ENCODE results near the gene ZNF784. TPM values are rescaled to one million over a fixed set of nuclear protein-coding genes. Genes with fewer than 3 reads are reported as not detected.

ZNF784 gene
- total and polyA plus RNA-seq, 10 of the 15 experiments (the other 5 are each of a cell fraction or from before 2014, with no cell fraction given): 0.10 to 5.2 (median 1.8) TPM

DNA sequence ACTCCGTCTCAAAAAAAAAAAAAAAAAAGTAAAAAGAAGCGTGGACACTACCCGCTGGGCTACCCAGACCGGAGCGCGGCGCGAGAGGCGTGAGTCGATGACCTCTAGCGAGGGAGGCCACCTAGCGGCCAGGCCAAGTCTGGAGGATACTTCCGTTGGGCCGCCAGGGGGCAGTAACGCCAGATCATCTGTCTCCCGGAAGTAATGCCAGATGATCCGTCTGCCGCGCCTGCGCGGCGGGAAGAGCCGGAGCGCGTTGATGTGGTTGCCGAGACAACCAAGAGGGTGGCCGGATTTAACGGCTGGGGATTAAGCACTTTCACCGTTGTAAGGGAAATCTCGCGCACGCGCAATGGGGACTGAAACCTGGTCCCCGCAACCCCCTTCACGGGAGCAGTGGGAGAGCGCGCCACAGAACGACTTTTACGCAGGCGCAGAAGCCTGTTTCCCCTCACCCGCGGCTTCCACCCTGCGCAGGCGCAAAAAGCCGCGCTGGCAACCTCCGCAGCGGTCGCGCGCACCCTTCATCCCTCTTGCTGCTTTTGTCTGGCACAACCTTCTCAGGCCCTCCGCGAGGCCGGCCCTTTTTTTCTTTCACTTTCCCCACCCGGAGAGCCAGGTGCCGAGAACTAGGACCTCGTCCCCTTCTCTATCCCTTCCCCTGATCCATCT is 29.4 kb upstream of the ZNF784 start (continued):
- TF ChIP-seq BRCA1 (IDR thresholded peaks at IDR 0.05; ENCODE audit: low read depth, low read length) (no peak), NBN (IDR thresholded peaks at IDR 0.05) (no peak; the same call in none of the 2 replicates), NFYA (IDR thresholded peaks at IDR 0.05; ENCODE audit: borderline replicate concordance, low read depth, low read length) (peak; percentile 13; the same call in 1 of the 2 replicates), SMARCA5 (IDR thresholded peaks at IDR 0.05) (peak; percentile 99), PAX5 (IDR thresholded peaks at IDR 0.05; ENCODE audit: borderline replicate concordance, low read depth, low read length) (peak; percentile 51; the same call in 1 of the 2 replicates), EZH2 (IDR thresholded peaks at IDR 0.05; ENCODE audit: borderline replicate concordance, control insufficient read depth, low read depth, low read length) (no peak), MTA2 (IDR thresholded peaks at IDR 0.05; ENCODE audit: low read depth) (no peak), SREBF1 (IDR thresholded peaks at IDR 0.05; ENCODE audit: low read length) (0 out of 2 replicates have a peak, but pooled peaks have one; percentile 12), ZNF384 (IDR thresholded peaks at IDR 0.05; ENCODE audit: borderline replicate concordance, low read depth, low read length) (peak; percentile 71), ZBED1 (IDR thresholded peaks at IDR 0.05; ENCODE audit: borderline replicate concordance) (no peak), BACH1 (IDR thresholded peaks at IDR 0.05; ENCODE audit: borderline replicate concordance) (peak; percentile 85), MEF2A (IDR thresholded peaks at IDR 0.05; ENCODE audit: insufficient read depth, low read depth, low read length) (0 out of 2 replicates have a peak, but pooled peaks have one; percentile 7), POLR2AphosphoS5 (IDR thresholded peaks at IDR 0.05; ENCODE audit: low read length) (peak; percentile 84), GATAD2B (conservative IDR thresholded peaks at IDR 0.05; ENCODE audit: low read depth) (peak; percentile 42; the same call in 1 of the 2 replicates), HCFC1 (IDR thresholded peaks at IDR 0.05; ENCODE audit: low read length) (peak; percentile 61), CREB1 (IDR thresholded peaks at IDR 0.05; ENCODE audit: low read depth) (peak; percentile 53; the same call in 1 of the 2 replicates), SRF (IDR thresholded peaks at IDR 0.05; ENCODE audit: low read depth in 2 of 2, low read length in 2 of 2) (no peak), SIX5 (IDR thresholded peaks at IDR 0.05; ENCODE audit: low read depth, low read length, severe bottlenecking) (no peak)
- TF ChIP-seq, protein P1, sequence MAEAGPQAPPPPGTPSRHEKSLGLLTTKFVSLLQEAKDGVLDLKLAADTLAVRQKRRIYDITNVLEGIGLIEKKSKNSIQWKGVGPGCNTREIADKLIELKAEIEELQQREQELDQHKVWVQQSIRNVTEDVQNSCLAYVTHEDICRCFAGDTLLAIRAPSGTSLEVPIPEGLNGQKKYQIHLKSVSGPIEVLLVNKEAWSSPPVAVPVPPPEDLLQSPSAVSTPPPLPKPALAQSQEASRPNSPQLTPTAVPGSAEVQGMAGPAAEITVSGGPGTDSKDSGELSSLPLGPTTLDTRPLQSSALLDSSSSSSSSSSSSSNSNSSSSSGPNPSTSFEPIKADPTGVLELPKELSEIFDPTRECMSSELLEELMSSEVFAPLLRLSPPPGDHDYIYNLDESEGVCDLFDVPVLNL (IDR thresholded peaks at IDR 0.05; ENCODE audit: low read depth, low read length): 0 out of 2 replicates have a peak, but pooled peaks have one; percentile 25
- TF ChIP-seq, protein P2, sequence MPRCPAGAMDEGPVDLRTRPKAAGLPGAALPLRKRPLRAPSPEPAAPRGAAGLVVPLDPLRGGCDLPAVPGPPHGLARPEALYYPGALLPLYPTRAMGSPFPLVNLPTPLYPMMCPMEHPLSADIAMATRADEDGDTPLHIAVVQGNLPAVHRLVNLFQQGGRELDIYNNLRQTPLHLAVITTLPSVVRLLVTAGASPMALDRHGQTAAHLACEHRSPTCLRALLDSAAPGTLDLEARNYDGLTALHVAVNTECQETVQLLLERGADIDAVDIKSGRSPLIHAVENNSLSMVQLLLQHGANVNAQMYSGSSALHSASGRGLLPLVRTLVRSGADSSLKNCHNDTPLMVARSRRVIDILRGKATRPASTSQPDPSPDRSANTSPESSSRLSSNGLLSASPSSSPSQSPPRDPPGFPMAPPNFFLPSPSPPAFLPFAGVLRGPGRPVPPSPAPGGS (IDR thresholded peaks at IDR 0.05; ENCODE audit: borderline replicate concordance, insufficient read depth, low read depth, low read length, poor library complexity, severe bottlenecking): no peak
- TF ChIP-seq, protein P3, sequence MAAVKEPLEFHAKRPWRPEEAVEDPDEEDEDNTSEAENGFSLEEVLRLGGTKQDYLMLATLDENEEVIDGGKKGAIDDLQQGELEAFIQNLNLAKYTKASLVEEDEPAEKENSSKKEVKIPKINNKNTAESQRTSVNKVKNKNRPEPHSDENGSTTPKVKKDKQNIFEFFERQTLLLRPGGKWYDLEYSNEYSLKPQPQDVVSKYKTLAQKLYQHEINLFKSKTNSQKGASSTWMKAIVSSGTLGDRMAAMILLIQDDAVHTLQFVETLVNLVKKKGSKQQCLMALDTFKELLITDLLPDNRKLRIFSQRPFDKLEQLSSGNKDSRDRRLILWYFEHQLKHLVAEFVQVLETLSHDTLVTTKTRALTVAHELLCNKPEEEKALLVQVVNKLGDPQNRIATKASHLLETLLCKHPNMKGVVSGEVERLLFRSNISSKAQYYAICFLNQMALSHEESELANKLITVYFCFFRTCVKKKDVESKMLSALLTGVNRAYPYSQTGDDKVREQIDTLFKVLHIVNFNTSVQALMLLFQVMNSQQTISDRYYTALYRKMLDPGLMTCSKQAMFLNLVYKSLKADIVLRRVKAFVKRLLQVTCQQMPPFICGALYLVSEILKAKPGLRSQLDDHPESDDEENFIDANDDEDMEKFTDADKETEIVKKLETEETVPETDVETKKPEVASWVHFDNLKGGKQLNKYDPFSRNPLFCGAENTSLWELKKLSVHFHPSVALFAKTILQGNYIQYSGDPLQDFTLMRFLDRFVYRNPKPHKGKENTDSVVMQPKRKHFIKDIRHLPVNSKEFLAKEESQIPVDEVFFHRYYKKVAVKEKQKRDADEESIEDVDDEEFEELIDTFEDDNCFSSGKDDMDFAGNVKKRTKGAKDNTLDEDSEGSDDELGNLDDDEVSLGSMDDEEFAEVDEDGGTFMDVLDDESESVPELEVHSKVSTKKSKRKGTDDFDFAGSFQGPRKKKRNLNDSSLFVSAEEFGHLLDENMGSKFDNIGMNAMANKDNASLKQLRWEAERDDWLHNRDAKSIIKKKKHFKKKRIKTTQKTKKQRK (IDR thresholded peaks at IDR 0.05; ENCODE audit: low read depth, low read length): no peak
- TF ChIP-seq, protein P4, sequence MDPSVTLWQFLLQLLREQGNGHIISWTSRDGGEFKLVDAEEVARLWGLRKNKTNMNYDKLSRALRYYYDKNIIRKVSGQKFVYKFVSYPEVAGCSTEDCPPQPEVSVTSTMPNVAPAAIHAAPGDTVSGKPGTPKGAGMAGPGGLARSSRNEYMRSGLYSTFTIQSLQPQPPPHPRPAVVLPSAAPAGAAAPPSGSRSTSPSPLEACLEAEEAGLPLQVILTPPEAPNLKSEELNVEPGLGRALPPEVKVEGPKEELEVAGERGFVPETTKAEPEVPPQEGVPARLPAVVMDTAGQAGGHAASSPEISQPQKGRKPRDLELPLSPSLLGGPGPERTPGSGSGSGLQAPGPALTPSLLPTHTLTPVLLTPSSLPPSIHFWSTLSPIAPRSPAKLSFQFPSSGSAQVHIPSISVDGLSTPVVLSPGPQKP (IDR thresholded peaks at IDR 0.05; ENCODE audit: low read depth, low read length): peak; percentile 99
- TF ChIP-seq, protein P5, sequence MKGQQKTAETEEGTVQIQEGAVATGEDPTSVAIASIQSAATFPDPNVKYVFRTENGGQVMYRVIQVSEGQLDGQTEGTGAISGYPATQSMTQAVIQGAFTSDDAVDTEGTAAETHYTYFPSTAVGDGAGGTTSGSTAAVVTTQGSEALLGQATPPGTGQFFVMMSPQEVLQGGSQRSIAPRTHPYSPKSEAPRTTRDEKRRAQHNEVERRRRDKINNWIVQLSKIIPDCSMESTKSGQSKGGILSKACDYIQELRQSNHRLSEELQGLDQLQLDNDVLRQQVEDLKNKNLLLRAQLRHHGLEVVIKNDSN (IDR thresholded peaks at IDR 0.05; ENCODE audit: borderline replicate concordance, extremely low read length, insufficient read depth, low read depth, low read length): no peak
